SKM-1 (cell line): Measurements from ENCODE around the gene F8.

ENCODE experiments used
- DNase-seq: peaks from one replicate; lab custom pipeline; 2025; ENCODE audit not compliant: unreplicated experiment; lab: John Stamatoyannopoulos, UW

The F8 gene

GRCh38 chrX:155022585-155022984 is at the start of gene F8:
TSS of gene F8 (minus strand) at chrX:155022723. CDS start at chrX:155022552, 171 bp downstream.
- no peak for DNase-seq

- DNase-seq = no peak
Observed at GRCh38 chrX:155071694-155072280, 49.3 kb upstream of the F8 start.

- peak; percentile 55 for DNase-seq
Observed at GRCh38 chrX:155070975-155071693, 48.6 kb upstream of the F8 start, which contains the start of the genes BRCC3, CMC4 and MTCP1. TSS of gene BRCC3 (plus strand) at chrX:155071508. CDS start at chrX:155071528, 20 bp downstream. TSS of gene CMC4 (minus strand) at chrX:155071136. CDS start at chrX:155064023, 7,113 bp downstream. TSS of gene MTCP1 (minus strand) at chrX:155071136. CDS start at chrX:155066010, 5,126 bp downstream.

GRCh38 chrX:155070663-155070974 is 48.1 kb upstream of the F8 start:
- no peak for DNase-seq

- DNase-seq = no peak
Observed at GRCh38 chrX:155070038-155070437, 47.5 kb upstream of the F8 start.

GRCh38 chrX:155069414-155069813 is 46.9 kb upstream of the F8 start:
- DNase-seq = no peak

- DNase-seq = no peak
Observed at GRCh38 chrX:155068165-155068564, 45.6 kb upstream of the F8 start.

GRCh38 chrX:155065035-155065734 is 42.7 kb upstream of the F8 start:
- DNase-seq = no peak

GRCh38 chrX:155061760-155062159 is 39.2 kb upstream of the F8 start:
- DNase-seq = no peak

GRCh38 chrX:155056877-155057792 is 34.6 kb upstream of the F8 start:
- no peak for DNase-seq

- no peak for DNase-seq
Observed at GRCh38 chrX:155056471-155056870, 33.9 kb upstream of the F8 start.

GRCh38 chrX:155055494-155055893 is 33.0 kb upstream of the F8 start:
- no peak for DNase-seq

- DNase-seq = no peak
Observed at GRCh38 chrX:155054255-155054654, 31.7 kb upstream of the F8 start.

GRCh38 chrX:155053656-155054055 is 31.1 kb upstream of the F8 start:
- no peak for DNase-seq

- DNase-seq = no peak
Observed at GRCh38 chrX:155052738-155053498, 30.4 kb upstream of the F8 start.

GRCh38 chrX:155048977-155049619 is 26.6 kb upstream of the F8 start:
- peak; percentile 2 for DNase-seq

GRCh38 chrX:155046811-155047528 is 24.4 kb upstream of the F8 start:
- DNase-seq = no peak

GRCh38 chrX:155046129-155046810 is 23.7 kb upstream of the F8 start:
- DNase-seq = no peak

- DNase-seq = no peak
Observed at GRCh38 chrX:155035688-155036087, 13.2 kb upstream of the F8 start.
